Uterus (tissue), 4 donors: ENCODE data around the gene NLRC4. TPM values are rescaled to one million over a fixed set of nuclear protein-coding genes. Genes with fewer than 3 reads are reported as not detected.
"Not testable (repeated sequence)": the region's sequence is repeated elsewhere in the genome, so short reads cannot be mapped to it uniquely, and the experiment has no call there.

Experiments used
- DNase-seq, 2 donors: peaks; one replicate each; pipeline ENCODE4 v3.0.0-alpha.2; 2019 to 2020
- H3K27ac ChIP-seq, 2 donors: fragments of 200-600 bp; sonication (generic); 1 replicate in 1 of 2; 2 replicates in 1 of 2; pipeline ENCODE4 v1.5.1; 2016 to 2018
- H3K27me3 ChIP-seq, 2 donors: fragments of 200-600 bp; sonication (generic); one replicate each; pipeline ENCODE4 v1.5.1; 2018 to 2019; ENCODE audit warnings: control low read depth in 1 of 2
- H3K36me3 ChIP-seq, 2 donors: fragments of 200-600 bp; sonication (generic); one replicate each; pipeline ENCODE4 v1.5.1; 2019; ENCODE audit warnings: control low read depth in 1 of 2
- H3K4me1 ChIP-seq, 2 donors: fragments of 200-600 bp; sonication (generic); one replicate each; pipeline ENCODE4 v1.5.1; 2018 to 2019; ENCODE audit warnings: control low read depth in 1 of 2
- H3K4me3 ChIP-seq, 2 donors: fragments of 200-600 bp; sonication (generic); 1 replicate in 1 of 2; 2 replicates in 1 of 2; pipeline ENCODE4 v1.5.1; 2018 to 2019; ENCODE audit warnings: mild to moderate bottlenecking in 1 of 2
- H3K9me3 ChIP-seq, 2 donors: fragments of 200-600 bp; sonication (generic); one replicate each; pipeline ENCODE4 v1.5.1; 2019; ENCODE audit warnings: control low read depth in 1 of 2
- CTCF ChIP-seq, 4 experiments: fragments of 200-600 bp in 2 of 4; fragments of 450-650 bp in 2 of 4; sonication (generic) in 2 of 4; IDR thresholded peaks; one replicate each; pipeline ENCODE4 v1.5.1; 2016 to 2019; ENCODE audit warnings: antibody characterized with exemption in 4 of 4, mild to moderate bottlenecking in 2 of 4, moderate library complexity in 1 of 4
- POLR2A ChIP-seq, 2 donors: fragments of 450-650 bp; IDR thresholded peaks; one replicate each; pipeline ENCODE4 v1.6.1; 2016; ENCODE audit warnings: antibody characterized with exemption in 2 of 2, mild to moderate bottlenecking in 1 of 2, moderate library complexity in 1 of 2
- intact Hi-C: fragments of 100-400 bp; cut with DNase I; formaldehyde crosslinking; loops from one replicate; pipeline ENCODE4 v1.15.1; 2023; ENCODE audit warnings: low total_unique reads
- total RNA-seq, 4 donors: library from RNA; depleted of rRNA in 3 of 4; stranded (reverse); fragments of >200 nt in 3 of 4; gene quantifications; one replicate each; pipeline versions ENCODE4 v1.1.0 to v1.2.4, GENCODE V29; 2014 to 2023
- donor health status: DM: yes; HTN: yes; CAD: no.

NLRC4 gene, protein sequence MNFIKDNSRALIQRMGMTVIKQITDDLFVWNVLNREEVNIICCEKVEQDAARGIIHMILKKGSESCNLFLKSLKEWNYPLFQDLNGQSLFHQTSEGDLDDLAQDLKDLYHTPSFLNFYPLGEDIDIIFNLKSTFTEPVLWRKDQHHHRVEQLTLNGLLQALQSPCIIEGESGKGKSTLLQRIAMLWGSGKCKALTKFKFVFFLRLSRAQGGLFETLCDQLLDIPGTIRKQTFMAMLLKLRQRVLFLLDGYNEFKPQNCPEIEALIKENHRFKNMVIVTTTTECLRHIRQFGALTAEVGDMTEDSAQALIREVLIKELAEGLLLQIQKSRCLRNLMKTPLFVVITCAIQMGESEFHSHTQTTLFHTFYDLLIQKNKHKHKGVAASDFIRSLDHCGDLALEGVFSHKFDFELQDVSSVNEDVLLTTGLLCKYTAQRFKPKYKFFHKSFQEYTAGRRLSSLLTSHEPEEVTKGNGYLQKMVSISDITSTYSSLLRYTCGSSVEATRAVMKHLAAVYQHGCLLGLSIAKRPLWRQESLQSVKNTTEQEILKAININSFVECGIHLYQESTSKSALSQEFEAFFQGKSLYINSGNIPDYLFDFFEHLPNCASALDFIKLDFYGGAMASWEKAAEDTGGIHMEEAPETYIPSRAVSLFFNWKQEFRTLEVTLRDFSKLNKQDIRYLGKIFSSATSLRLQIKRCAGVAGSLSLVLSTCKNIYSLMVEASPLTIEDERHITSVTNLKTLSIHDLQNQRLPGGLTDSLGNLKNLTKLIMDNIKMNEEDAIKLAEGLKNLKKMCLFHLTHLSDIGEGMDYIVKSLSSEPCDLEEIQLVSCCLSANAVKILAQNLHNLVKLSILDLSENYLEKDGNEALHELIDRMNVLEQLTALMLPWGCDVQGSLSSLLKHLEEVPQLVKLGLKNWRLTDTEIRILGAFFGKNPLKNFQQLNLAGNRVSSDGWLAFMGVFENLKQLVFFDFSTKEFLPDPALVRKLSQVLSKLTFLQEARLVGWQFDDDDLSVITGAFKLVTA
- total RNA-seq = 1 to 10 TPM in 1 of 4 donors, under 1 TPM in 3; 0.26 to 1.5 (median 0.75) TPM

- no peak within 1 kb of the TSS for H3K27ac ChIP-seq
- TF ChIP-seq POLR2A (IDR thresholded peaks at IDR 0.05) (no peak), CTCF (IDR thresholded peaks at IDR 0.05) (no peak)
- DNase-seq = no peak
Measured at GRCh38 chr2:32264422-32265105, at the start of gene NLRC4. Gene NLRC4 (minus strand): TSS chr2:32264886. CDS start chr2:32256775, 8,111 bp downstream.

GRCh38 chr2:32310577-32310976, 45.9 kb upstream of the NLRC4 start:
- H3K9me3 ChIP-seq = no peaks in the 10 kb centered on the region
- H3K36me3 ChIP-seq = no peaks in the 10 kb centered on the region
- intact Hi-C loops = no loop called here
- no peak overlapping the region for H3K27ac ChIP-seq
- no peaks in the 10 kb centered on the region for H3K4me1 ChIP-seq
- no peak overlapping the region for H3K4me3 ChIP-seq
- H3K27me3 ChIP-seq = no peaks in the 10 kb centered on the region
- no peak for DNase-seq
- TF ChIP-seq POLR2A (IDR thresholded peaks at IDR 0.05) (no peak), CTCF (IDR thresholded peaks at IDR 0.05) (no peak)

More at GRCh38 chr2:32264422-32265105, at the start of gene NLRC4:
- Histone ChIP-seq H3K27me3 (no peaks in the 10 kb centered on the region), H3K4me3 (no peak within 1 kb of the TSS), H3K4me1 (no peaks in the 10 kb centered on the region), H3K9me3 (no peaks in the 10 kb centered on the region), H3K36me3 (no peaks in the 10 kb centered on the region)
- intact Hi-C loops = no loop called here

DNA sequence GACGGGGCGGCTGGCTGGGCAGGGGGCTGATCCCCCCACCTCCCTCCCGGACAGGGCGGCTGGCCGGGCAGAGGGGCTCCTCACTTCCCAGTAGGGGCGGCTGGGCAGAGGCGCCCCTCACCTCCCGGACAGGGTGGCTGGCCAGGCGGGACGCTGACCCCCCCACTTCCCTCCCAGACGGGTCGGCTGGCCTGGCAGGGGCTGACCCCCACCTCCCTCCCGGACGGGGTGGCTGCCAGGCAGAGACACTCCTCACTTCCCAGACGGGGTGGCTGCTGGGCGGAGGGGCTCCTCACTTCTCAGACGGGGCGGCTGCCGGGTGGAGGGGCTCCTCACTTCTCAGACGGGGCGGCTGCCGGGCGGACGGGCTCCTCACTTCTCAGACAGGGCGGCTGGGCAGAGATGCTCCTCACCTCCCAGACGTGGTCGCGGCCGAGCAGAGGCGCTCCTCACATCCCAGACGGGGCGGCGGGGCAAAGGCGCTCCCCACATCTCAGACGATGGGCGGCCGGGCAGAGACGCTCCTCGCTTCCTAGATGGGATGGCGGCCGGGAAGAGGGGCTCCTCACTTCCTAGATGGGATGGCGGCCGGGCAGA, 29.4 kb upstream of the NLRC4 start:
- H3K4me1 ChIP-seq, H3K36me3 ChIP-seq: not testable (repeated sequence)

DNA sequence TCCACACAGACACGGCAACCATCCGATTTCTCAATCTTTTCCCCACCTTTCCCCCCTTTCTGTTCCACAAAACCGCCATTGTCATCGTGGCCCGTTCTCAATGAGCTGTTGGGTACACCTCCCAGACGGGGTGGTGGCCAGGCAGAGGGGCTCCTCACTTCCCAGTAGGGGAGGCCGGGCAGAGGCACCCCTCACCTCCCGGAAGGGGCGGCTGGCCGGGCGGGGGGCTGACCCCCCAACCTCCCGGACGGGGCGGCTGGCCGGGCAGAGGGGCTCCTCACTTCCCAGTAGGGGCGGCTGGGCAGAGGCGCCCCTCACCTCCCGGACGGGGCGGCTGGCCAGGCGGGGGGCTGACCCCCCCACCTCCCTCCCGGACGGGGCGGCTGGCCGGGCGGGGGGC, 28.8 kb upstream of the NLRC4 start:
- intact Hi-C loops, H3K27ac ChIP-seq, H3K4me3 ChIP-seq, H3K4me1 ChIP-seq, H3K27me3 ChIP-seq, H3K36me3 ChIP-seq, H3K9me3 ChIP-seq, DNase-seq: not testable (repeated sequence)

More for the DNA sequence above, 29.4 kb upstream of the NLRC4 start:
- H3K27ac ChIP-seq, H3K27me3 ChIP-seq, H3K9me3 ChIP-seq, intact Hi-C loops, H3K4me3 ChIP-seq, DNase-seq: not testable (repeated sequence)

DNA sequence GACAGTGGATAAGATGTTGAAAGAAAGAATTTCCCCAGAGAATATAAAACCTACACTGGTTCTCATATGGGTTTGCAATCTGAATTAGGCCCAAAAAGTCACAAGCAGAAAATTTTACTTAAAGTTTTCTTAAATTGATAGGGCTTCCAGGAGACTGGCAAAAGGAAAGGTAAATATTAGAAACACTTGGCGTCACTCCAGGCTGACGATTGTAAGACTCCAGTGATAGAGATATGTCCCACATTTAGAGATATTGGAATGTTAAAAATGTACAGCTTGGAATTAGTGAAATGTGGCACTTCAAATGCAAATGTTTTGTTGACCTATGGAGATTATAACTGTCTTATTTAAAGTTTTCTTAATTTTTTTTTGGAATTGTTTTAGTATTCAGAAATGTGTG, 27.1 kb upstream of the NLRC4 start:
- Histone ChIP-seq H3K4me3 (no peak overlapping the region), H3K9me3 (no peaks in the 10 kb centered on the region), H3K27me3 (no peaks in the 10 kb centered on the region), H3K27ac (no peak overlapping the region), H3K36me3 (no peaks in the 10 kb centered on the region), H3K4me1 (no peaks in the 10 kb centered on the region)
- no peak for DNase-seq
- TF ChIP-seq CTCF (IDR thresholded peaks at IDR 0.05) = no peak
- no peak for TF ChIP-seq POLR2A (IDR thresholded peaks at IDR 0.05)
- intact Hi-C loops = no loop called here
